GM23338 (cell line): ENCODE data around the gene TMEM119. TPM values are rescaled to one million over a fixed set of nuclear protein-coding genes. Genes with fewer than 3 reads are reported as not detected.

Experiments
- CREB1 ChIP-seq: fragments of 250-450 bp; sonication (Bioruptor Pico); IDR thresholded peaks from 2 replicates; pipeline ENCODE4 v1.5.0; 2020; ENCODE audit warnings: low read depth, mild to moderate bottlenecking, moderate library complexity
- EZH2phosphoT487 ChIP-seq: fragments of 200-600 bp; sonication (generic); IDR thresholded peaks from one replicate; pipeline ENCODE4 v1.8.1; 2018; ENCODE audit warnings: antibody characterized with exemption; ENCODE audit not compliant: unreplicated experiment
- JUNB ChIP-seq: IDR thresholded peaks from one replicate; pipeline ENCODE4 v1.6.1; 2016; ENCODE audit warnings: antibody characterized with exemption; ENCODE audit not compliant: unreplicated experiment
- NANOG ChIP-seq: IDR thresholded peaks from 2 replicates; pipeline ENCODE4 v1.6.1; 2016; ENCODE audit warnings: antibody characterized with exemption, borderline replicate concordance
- POLR2AphosphoS5 ChIP-seq: IDR thresholded peaks from 2 replicates; pipeline ENCODE4 v1.6.1; 2016; ENCODE audit warnings: antibody characterized with exemption, low read depth
- STAT1 ChIP-seq: IDR thresholded peaks from one replicate; pipeline ENCODE4 v1.6.1; 2016; ENCODE audit warnings: antibody characterized with exemption; ENCODE audit not compliant: unreplicated experiment
- ZNF331 ChIP-seq: fragments of 250-450 bp; sonication (Bioruptor Pico); IDR thresholded peaks from 2 replicates; pipeline ENCODE4 v1.5.0; 2020; ENCODE audit warnings: low read depth, mild to moderate bottlenecking, moderate library complexity
- polyA plus RNA-seq: library from polyadenylated mRNA; unstranded; fragments of >200 nt; fragmentation: Nextera tagmentation; extraction: Ambion mirVana; gene quantifications from 2 replicates; pipeline ENCODE4 v1.2.1, GENCODE V29; 2016
- total RNA-seq: library from RNA; depleted of rRNA; stranded (reverse); fragments of >200 nt; shearing (Covaris generic); gene quantifications from 2 replicates; pipeline ENCODE4 v1.2.3, GENCODE V29; 2014
- TF ChIP-seq, protein P1 (sequence below): fragments of 250-450 bp; sonication (Bioruptor Pico); IDR thresholded peaks from 2 replicates; pipeline ENCODE4 v1.5.0; 2020; ENCODE audit warnings: mild to moderate bottlenecking, moderate library complexity
- TF ChIP-seq, protein P2 (sequence below): IDR thresholded peaks from one replicate; pipeline ENCODE4 v1.6.1; 2018; ENCODE audit warnings: antibody characterized with exemption; ENCODE audit not compliant: unreplicated experiment

The TMEM119 gene
- total and polyA plus RNA-seq, 2 experiments from 2014 or later, result 0.06 to 0.07 TPM

DNA sequence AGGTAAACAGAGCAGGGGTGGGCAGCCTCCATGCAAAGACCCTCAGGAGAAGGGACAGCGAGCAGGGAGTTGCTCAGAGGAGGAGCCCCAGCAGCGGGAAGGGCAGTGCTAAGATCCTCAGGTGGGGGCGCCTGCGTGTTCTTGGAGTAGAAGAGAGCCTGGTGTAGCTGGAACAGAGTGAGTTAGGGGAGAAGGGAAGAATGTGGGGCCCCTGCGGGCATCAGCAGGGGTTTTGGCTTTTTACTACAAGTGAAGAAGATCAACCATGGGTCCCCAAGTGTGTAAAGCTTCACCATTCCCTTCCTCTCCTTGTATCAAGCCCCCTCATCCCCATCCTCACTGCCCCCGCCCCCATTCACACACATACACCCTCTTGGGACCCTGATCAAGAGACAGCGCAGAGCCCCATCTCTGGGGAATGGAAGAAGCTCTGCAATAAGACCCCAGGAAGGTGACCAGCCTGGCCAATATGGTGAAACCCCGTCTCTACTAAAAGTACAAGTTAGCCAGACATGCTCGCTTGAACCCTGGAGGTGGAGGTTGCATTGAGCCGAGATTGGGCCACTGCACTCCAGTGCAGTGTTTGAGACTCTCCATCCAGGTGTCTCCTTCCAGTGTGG is 10.2 kb upstream of the TMEM119 start (continued):
- TF ChIP-seq, protein P1, sequence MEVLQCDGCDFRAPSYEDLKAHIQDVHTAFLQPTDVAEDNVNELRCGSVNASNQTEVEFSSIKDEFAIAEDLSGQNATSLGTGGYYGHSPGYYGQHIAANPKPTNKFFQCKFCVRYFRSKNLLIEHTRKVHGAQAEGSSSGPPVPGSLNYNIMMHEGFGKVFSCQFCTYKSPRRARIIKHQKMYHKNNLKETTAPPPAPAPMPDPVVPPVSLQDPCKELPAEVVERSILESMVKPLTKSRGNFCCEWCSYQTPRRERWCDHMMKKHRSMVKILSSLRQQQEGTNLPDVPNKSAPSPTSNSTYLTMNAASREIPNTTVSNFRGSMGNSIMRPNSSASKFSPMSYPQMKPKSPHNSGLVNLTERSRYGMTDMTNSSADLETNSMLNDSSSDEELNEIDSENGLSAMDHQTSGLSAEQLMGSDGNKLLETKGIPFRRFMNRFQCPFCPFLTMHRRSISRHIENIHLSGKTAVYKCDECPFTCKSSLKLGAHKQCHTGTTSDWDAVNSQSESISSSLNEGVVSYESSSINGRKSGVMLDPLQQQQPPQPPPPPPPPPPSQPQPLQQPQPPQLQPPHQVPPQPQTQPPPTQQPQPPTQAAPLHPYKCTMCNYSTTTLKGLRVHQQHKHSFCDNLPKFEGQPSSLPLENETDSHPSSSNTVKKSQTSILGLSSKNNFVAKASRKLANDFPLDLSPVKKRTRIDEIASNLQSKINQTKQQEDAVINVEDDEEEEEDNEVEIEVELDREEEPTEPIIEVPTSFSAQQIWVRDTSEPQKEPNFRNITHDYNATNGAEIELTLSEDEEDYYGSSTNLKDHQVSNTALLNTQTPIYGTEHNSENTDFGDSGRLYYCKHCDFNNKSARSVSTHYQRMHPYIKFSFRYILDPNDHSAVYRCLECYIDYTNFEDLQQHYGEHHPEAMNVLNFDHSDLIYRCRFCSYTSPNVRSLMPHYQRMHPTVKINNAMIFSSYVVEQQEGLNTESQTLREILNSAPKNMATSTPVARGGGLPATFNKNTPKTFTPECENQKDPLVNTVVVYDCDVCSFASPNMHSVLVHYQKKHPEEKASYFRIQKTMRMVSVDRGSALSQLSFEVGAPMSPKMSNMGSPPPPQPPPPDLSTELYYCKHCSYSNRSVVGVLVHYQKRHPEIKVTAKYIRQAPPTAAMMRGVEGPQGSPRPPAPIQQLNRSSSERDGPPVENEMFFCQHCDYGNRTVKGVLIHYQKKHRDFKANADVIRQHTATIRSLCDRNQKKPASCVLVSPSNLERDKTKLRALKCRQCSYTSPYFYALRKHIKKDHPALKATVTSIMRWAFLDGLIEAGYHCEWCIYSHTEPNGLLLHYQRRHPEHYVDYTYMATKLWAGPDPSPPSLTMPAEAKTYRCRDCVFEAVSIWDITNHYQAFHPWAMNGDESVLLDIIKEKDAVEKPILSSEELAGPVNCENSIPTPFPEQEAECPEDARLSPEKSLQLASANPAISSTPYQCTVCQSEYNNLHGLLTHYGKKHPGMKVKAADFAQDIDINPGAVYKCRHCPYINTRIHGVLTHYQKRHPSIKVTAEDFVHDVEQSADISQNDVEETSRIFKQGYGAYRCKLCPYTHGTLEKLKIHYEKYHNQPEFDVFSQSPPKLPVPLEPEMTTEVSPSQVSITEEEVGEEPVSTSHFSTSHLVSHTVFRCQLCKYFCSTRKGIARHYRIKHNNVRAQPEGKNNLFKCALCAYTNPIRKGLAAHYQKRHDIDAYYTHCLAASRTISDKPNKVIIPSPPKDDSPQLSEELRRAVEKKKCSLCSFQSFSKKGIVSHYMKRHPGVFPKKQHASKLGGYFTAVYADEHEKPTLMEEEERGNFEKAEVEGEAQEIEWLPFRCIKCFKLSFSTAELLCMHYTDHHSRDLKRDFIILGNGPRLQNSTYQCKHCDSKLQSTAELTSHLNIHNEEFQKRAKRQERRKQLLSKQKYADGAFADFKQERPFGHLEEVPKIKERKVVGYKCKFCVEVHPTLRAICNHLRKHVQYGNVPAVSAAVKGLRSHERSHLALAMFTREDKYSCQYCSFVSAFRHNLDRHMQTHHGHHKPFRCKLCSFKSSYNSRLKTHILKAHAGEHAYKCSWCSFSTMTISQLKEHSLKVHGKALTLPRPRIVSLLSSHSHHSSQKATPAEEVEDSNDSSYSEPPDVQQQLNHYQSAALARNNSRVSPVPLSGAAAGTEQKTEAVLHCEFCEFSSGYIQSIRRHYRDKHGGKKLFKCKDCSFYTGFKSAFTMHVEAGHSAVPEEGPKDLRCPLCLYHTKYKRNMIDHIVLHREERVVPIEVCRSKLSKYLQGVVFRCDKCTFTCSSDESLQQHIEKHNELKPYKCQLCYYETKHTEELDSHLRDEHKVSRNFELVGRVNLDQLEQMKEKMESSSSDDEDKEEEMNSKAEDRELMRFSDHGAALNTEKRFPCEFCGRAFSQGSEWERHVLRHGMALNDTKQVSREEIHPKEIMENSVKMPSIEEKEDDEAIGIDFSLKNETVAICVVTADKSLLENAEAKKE (CRISPR knock-in tag), result no peak
- TF ChIP-seq STAT1 (no peak), POLR2AphosphoS5 (no peak), CREB1 (CRISPR knock-in tag) (no peak), JUNB (no peak), EZH2phosphoT487 (no peak), ZNF331 (CRISPR knock-in tag) (no peak), NANOG (no peak)
- TF ChIP-seq, protein P2, sequence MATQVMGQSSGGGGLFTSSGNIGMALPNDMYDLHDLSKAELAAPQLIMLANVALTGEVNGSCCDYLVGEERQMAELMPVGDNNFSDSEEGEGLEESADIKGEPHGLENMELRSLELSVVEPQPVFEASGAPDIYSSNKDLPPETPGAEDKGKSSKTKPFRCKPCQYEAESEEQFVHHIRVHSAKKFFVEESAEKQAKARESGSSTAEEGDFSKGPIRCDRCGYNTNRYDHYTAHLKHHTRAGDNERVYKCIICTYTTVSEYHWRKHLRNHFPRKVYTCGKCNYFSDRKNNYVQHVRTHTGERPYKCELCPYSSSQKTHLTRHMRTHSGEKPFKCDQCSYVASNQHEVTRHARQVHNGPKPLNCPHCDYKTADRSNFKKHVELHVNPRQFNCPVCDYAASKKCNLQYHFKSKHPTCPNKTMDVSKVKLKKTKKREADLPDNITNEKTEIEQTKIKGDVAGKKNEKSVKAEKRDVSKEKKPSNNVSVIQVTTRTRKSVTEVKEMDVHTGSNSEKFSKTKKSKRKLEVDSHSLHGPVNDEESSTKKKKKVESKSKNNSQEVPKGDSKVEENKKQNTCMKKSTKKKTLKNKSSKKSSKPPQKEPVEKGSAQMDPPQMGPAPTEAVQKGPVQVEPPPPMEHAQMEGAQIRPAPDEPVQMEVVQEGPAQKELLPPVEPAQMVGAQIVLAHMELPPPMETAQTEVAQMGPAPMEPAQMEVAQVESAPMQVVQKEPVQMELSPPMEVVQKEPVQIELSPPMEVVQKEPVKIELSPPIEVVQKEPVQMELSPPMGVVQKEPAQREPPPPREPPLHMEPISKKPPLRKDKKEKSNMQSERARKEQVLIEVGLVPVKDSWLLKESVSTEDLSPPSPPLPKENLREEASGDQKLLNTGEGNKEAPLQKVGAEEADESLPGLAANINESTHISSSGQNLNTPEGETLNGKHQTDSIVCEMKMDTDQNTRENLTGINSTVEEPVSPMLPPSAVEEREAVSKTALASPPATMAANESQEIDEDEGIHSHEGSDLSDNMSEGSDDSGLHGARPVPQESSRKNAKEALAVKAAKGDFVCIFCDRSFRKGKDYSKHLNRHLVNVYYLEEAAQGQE, result no peak
